B cell (primary cell): ENCODE results near the gene KRTAP4-7. TPM values are rescaled to one million over a fixed set of nuclear protein-coding genes. Genes with fewer than 3 reads are reported as not detected.
"Not testable (repeated sequence)": the region's sequence is repeated elsewhere in the genome, so short reads cannot be mapped to it uniquely, and the experiment has no call there.

ENCODE experiments used
- ATAC-seq: fragments of 200-7000 bp; cut with Tn5 transposase; one replicate; pipeline ENCODE4 v1.10.0; 2021; ENCODE audit warnings: low read depth, mild to moderate bottlenecking, moderate number of reproducible peaks, moderate library complexity
- CTCF ChIA-PET: fragments of 350-600 bp; sonication (Branson Sonifier 250); formaldehyde crosslinking; loops from one replicate; lab custom pipeline; 2021; ENCODE audit warnings: antibody characterized with exemption, inconsistent platforms; lab: Charles Lee
- POLR2A ChIA-PET: fragments of 350-600 bp; sonication (Branson Sonifier 250); formaldehyde crosslinking; loops from one replicate; lab custom pipeline; 2021; ENCODE audit warnings: antibody characterized with exemption; lab: Charles Lee
- DNase-seq: peaks from one replicate; pipeline ENCODE4 v3.0.0; 2013
- H2AFZ ChIP-seq: 2 replicates; pipeline ENCODE4 v1.6.1; 2012; ENCODE audit warnings: mild to moderate bottlenecking, low read depth, low read length; ENCODE audit not compliant: insufficient read depth, poor library complexity, severe bottlenecking
- H3K27ac ChIP-seq, 2 donors: 1 replicate in 1 of 2; 2 replicates in 1 of 2; pipeline ENCODE4 v1.5.1; 2012 to 2013; ENCODE audit warnings: low read length in 2 of 2, mild to moderate bottlenecking in 2 of 2, moderate library complexity in 1 of 2
- H3K27me3 ChIP-seq, 4 experiments: fragments of 200-600 bp in 1 of 4; sonication (generic) in 1 of 4; replicated peaks in 1 of 4; 1 replicate in 2 of 4; 2 replicates in 2 of 4; pipeline versions ENCODE4 v1.6.1 to v1.7.0; 2013 to 2016; ENCODE audit warnings: low read length in 3 of 4, mild to moderate bottlenecking in 2 of 4, mixed read lengths in 1 of 4, moderate library complexity in 1 of 4; ENCODE audit not compliant: insufficient read depth in 4 of 4, control insufficient read depth in 3 of 4; ENCODE audit errors: control extremely low read depth in 1 of 4
- H3K36me3 ChIP-seq, 2 experiments: replicated peaks in 1 of 2; 1 replicate in 1 of 2; 2 replicates in 1 of 2; pipeline versions ENCODE4 v1.6.1 to v1.7.1; 2013; ENCODE audit warnings: low read length in 1 of 2; ENCODE audit not compliant: insufficient read depth in 2 of 2, control insufficient read depth in 1 of 2; ENCODE audit errors: control extremely low read depth in 1 of 2, extremely low read depth in 1 of 2
- H3K4me1 ChIP-seq, 2 donors: fragments of 200-600 bp in 1 of 2; sonication (generic) in 1 of 2; 1 replicate in 1 of 2; 2 replicates in 1 of 2; pipeline versions ENCODE4 v1.5.1 to v1.6.1; 2013 to 2017; ENCODE audit warnings: low read length in 2 of 2; ENCODE audit not compliant: control insufficient read depth in 2 of 2, insufficient read depth in 2 of 2
- H3K4me2 ChIP-seq: replicated peaks from 2 replicates; pipeline ENCODE3; 2012; ENCODE audit warnings: mild to moderate bottlenecking, low read depth, low read length; ENCODE audit not compliant: poor library complexity, severe bottlenecking
- H3K4me3 ChIP-seq, 5 experiments: fragments of 200-600 bp in 1 of 5; sonication (generic) in 1 of 5; 1 replicate in 3 of 5; 2 replicates in 2 of 5; pipeline versions ENCODE4 v1.5.1 to v1.7.0; 2011 to 2016; ENCODE audit warnings: low read length in 4 of 5, mild to moderate bottlenecking in 4 of 5, low read depth in 2 of 5, control low read depth in 1 of 5, moderate library complexity in 1 of 5; ENCODE audit not compliant: insufficient read depth in 1 of 5; ENCODE audit errors: control extremely low read depth in 1 of 5, extremely low read depth in 1 of 5
- H3K79me2 ChIP-seq: fragments of 200-600 bp; sonication (generic); one replicate; pipeline ENCODE4 v1.6.0; 2016; ENCODE audit warnings: low read length; ENCODE audit not compliant: control insufficient read depth, insufficient read depth
- H3K9ac ChIP-seq: fragments of 200-600 bp; sonication (generic); 2 replicates; pipeline ENCODE4 v1.6.1; 2017; ENCODE audit warnings: mild to moderate bottlenecking, low read length, moderate library complexity
- H3K9me3 ChIP-seq, 3 donors: one replicate each; pipeline versions ENCODE4 v1.6.1 to v1.7.1; 2013; ENCODE audit warnings: low read length in 2 of 3; ENCODE audit not compliant: control insufficient read depth in 2 of 3, insufficient read depth in 1 of 3; ENCODE audit errors: control extremely low read depth in 1 of 3
- H4K20me1 ChIP-seq: 2 replicates; pipeline ENCODE4 v1.6.0; 2012; ENCODE audit warnings: mild to moderate bottlenecking, low read length; ENCODE audit not compliant: insufficient read depth, control insufficient read depth, poor library complexity, severe bottlenecking
- H3K27ac Mint-ChIP-seq: one replicate; pipeline ENCODE4 v1.8.0; 2021; ENCODE audit warnings: mixed read lengths
- H3K27me3 Mint-ChIP-seq: one replicate; pipeline ENCODE4 v1.8.0; 2021; ENCODE audit warnings: mixed read lengths
- H3K4me1 Mint-ChIP-seq: one replicate; pipeline ENCODE4 v1.8.0; 2021; ENCODE audit warnings: mixed read lengths
- H3K4me3 Mint-ChIP-seq: one replicate; pipeline ENCODE4 v1.8.0; 2021; ENCODE audit warnings: mixed read lengths
- H3K9me3 Mint-ChIP-seq: one replicate; pipeline ENCODE4 v1.8.0; 2022; ENCODE audit warnings: mixed read lengths; ENCODE audit not compliant: insufficient read depth
- EZH2 ChIP-seq: IDR thresholded peaks from 2 replicates; pipeline ENCODE4 v1.6.1; 2012; ENCODE audit warnings: borderline replicate concordance, low read depth, mild to moderate bottlenecking, moderate library complexity, low read length; ENCODE audit not compliant: insufficient read depth, poor library complexity, severe bottlenecking
- WGBS: methylation state at CpG from one replicate; pipeline ENCODE4 v1.1.5; 2013; ENCODE audit warnings: missing lambda C conversion rate; ENCODE audit not compliant: insufficient coverage; 5-methylcytosine and 5-hydroxymethylcytosine counted together
- intact Hi-C: fragments of 100-400 bp; cut with micrococcal nuclease; formaldehyde crosslinking; loops from one replicate; pipeline ENCODE4 v1.10.0; 2022
- polyA plus RNA-seq: library from polyadenylated mRNA; depleted of rRNA; stranded (reverse); fragments of >200 nt; gene quantifications from 2 replicates; pipeline ENCODE4 v1.2.3, GENCODE V29; 2012
- total RNA-seq, 2 donors: library from RNA; stranded (reverse); fragments of 120-200 nt in 1 of 2; gene quantifications; 1 replicate in 1 of 2; 2 replicates in 1 of 2; pipeline versions ENCODE4 v1.2.3 to v1.2.4, GENCODE V29; 2013 to 2022
- TF ChIP-seq, protein P1 (sequence below): fragments of 200-600 bp; IDR thresholded peaks from one replicate; pipeline ENCODE4 v1.8.0; 2022; ENCODE audit warnings: antibody characterized with exemption, mild to moderate bottlenecking

KRTAP4-7 gene
- total and polyA plus RNA-seq, 2 donors (not counting 1 experiment from before 2014, with no cell fraction given) = not detected

DNA sequence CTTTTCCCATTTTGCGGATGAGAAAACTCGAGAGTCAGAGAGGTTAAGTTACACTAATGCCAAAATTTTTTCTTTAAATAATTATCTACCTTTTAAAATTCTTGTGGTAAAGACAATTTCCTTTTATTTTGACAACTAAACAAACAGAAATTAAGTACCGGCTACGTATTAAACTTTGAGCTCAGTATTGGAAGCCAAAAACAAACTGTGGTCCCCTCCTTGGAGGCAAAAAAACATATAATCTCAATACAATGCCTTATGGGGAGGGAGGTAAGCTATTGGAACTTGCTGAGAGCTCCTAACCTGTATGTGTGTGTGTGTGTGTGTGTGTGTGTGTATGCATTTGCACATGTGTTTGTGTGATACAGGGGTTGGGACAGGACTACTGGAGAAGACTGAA lies 20.5 kb upstream of the KRTAP4-7 start:
- no peaks in the 10 kb centered on the region for H3K36me3 ChIP-seq
- CTCF ChIA-PET = no interaction called here
- no peaks in the 10 kb centered on the region for H3K9me3 ChIP-seq
- intact Hi-C loops = no loop called here
- TF ChIP-seq, protein P1, sequence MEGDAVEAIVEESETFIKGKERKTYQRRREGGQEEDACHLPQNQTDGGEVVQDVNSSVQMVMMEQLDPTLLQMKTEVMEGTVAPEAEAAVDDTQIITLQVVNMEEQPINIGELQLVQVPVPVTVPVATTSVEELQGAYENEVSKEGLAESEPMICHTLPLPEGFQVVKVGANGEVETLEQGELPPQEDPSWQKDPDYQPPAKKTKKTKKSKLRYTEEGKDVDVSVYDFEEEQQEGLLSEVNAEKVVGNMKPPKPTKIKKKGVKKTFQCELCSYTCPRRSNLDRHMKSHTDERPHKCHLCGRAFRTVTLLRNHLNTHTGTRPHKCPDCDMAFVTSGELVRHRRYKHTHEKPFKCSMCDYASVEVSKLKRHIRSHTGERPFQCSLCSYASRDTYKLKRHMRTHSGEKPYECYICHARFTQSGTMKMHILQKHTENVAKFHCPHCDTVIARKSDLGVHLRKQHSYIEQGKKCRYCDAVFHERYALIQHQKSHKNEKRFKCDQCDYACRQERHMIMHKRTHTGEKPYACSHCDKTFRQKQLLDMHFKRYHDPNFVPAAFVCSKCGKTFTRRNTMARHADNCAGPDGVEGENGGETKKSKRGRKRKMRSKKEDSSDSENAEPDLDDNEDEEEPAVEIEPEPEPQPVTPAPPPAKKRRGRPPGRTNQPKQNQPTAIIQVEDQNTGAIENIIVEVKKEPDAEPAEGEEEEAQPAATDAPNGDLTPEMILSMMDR = no peak
- TF ChIP-seq EZH2 = no peak
- H3K9ac ChIP-seq = no peak overlapping the region
- H3K4me2 ChIP-seq = no peak overlapping the region
- no peaks in the 10 kb centered on the region for H3K4me1 ChIP-seq
- no peak overlapping the region for H2AFZ ChIP-seq
- no peak for DNase-seq
- Mint-ChIP-seq H3K4me3 (no peak overlapping the region), H3K27me3 (peaks cover 37% of the 10 kb centered on the region), H3K9me3 (no peaks in the 10 kb centered on the region), H3K4me1 (no peaks in the 10 kb centered on the region), H3K27ac (no peak overlapping the region)
- H3K27ac ChIP-seq = no peak overlapping the region
- no CpG with 5 or more reads among the region's 4 CpGs for WGBS
- H3K4me3 ChIP-seq = no peak overlapping the region
- no peak for ATAC-seq
- H4K20me1 ChIP-seq = no peaks in the 10 kb centered on the region
- no peaks in the 10 kb centered on the region for H3K79me2 ChIP-seq
- POLR2A ChIA-PET = no interaction called here
- H3K27me3 ChIP-seq = peaks cover 0 to 6% (median 2%) of the 10 kb centered on the region in 4 experiments

DNA sequence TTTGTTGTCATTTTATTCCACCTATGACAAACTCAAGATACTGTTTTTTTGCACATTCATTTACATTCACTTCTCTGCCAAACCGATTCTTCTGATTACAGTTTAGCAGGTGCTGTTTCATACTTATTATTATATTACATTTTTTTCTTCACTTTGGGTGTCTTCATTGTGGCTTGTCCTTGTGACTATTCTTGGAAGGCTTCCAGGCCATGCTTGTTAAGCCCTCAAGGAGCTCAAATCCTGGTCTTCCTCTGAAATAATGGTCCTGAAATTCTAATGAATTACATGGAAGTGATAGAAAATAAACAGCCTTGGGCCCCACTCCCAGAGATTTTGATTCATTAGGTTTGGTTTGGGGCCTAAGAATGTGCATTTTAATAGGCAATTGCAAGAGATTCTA lies 19.6 kb upstream of the KRTAP4-7 start:
- Histone ChIP-seq H3K4me3 (no peak overlapping the region), H2AFZ (no peak overlapping the region), H3K4me1 (no peaks in the 10 kb centered on the region), H3K27me3 (peaks cover 0 to 6% (median 2%) of the 10 kb centered on the region in 4 experiments), H3K27ac (no peak overlapping the region), H3K4me2 (no peak overlapping the region), H4K20me1 (no peaks in the 10 kb centered on the region), H3K9me3 (no peaks in the 10 kb centered on the region), H3K79me2 (no peaks in the 10 kb centered on the region), H3K9ac (no peak overlapping the region), H3K36me3 (no peaks in the 10 kb centered on the region)
- DNase-seq (no peak), ATAC-seq (no peak)
- ChIA-PET CTCF (no interaction called here), POLR2A (no interaction called here)
- no peak overlapping the region for H3K27ac Mint-ChIP-seq
- TF ChIP-seq EZH2 = no peak
- TF ChIP-seq, protein P1 = no peak
- H3K9me3 Mint-ChIP-seq = no peaks in the 10 kb centered on the region
- intact Hi-C loops = no loop called here
- no peak overlapping the region for H3K4me3 Mint-ChIP-seq
- H3K4me1 Mint-ChIP-seq = no peaks in the 10 kb centered on the region
- H3K27me3 Mint-ChIP-seq = peaks cover 31% of the 10 kb centered on the region
- WGBS = no CpG with 5 or more reads among the region's 1 CpG

DNA sequence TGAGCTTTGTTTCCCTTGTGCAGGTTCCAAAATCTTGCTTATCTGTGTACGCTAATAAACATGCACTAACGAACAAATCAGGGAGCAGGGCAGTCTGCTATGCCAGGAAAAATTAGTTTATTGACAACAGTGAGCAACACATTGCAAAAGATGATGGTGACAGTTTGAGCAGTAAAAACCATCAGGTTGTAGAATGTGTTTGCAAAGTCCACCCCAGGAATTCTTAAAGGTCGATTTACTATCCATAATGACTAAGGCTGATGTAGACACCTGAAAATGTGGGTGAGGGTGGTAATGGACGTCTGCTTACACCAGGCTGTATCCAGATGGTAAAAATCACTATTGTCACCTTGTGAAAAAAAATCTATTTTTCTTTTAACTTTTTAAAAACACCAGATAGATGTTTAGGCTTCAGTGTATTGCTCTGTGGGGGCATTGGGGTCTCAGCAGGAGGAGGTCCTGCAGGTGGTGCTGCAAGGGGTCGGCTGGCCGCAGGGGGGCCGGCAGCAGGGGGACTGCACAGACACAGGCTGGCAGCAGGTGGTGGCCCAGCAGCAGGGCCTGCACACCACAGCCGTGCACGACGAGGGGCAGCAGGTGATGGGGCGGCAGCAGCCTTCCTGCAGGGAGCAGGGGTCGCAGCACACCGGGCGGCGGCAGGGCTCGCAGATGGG lies 18.8 kb upstream of the KRTAP4-7 start:
- CTCF ChIA-PET, H3K4me1 ChIP-seq, H3K79me2 ChIP-seq, POLR2A ChIA-PET, DNase-seq, H2AFZ ChIP-seq, H4K20me1 ChIP-seq, H3K4me3 Mint-ChIP-seq, H3K4me1 Mint-ChIP-seq, H3K27me3 ChIP-seq, H3K9me3 Mint-ChIP-seq, H3K4me2 ChIP-seq, ATAC-seq, intact Hi-C loops, H3K4me3 ChIP-seq, H3K36me3 ChIP-seq, H3K27ac ChIP-seq, H3K9me3 ChIP-seq, H3K9ac ChIP-seq, H3K27ac Mint-ChIP-seq: not testable (repeated sequence)
- peaks cover 28% of the 10 kb centered on the region for H3K27me3 Mint-ChIP-seq
- WGBS = 100% methylated on average over 2 of the region's 16 CpGs
